HepG2 (cell line): ENCODE data around the gene PHF23. TPM values are rescaled to one million over a fixed set of nuclear protein-coding genes. Genes with fewer than 3 reads are reported as not detected.

Source experiments
- ATF1 ChIP-seq: IDR thresholded peaks from 2 replicates; pipeline ENCODE4 v1.6.1; 2016; ENCODE audit warnings: mild to moderate bottlenecking, control low read depth
- CC2D1A ChIP-seq: sonication (generic); formaldehyde crosslinking; IDR thresholded peaks from 2 replicates; pipeline ENCODE4 v1.8.1; 2023; ENCODE audit warnings: mild to moderate bottlenecking, missing genetic modification reagents
- CERS6 ChIP-seq: sonication (generic); formaldehyde crosslinking; IDR thresholded peaks from 2 replicates; pipeline ENCODE4 v1.5.0; 2020; ENCODE audit warnings: missing genetic modification reagents
- FIP1L1 ChIP-seq: fragments of 200-400 bp; formaldehyde crosslinking; IDR thresholded peaks from 2 replicates; pipeline ENCODE4 v1.6.1; 2018; ENCODE audit warnings: low read depth, mild to moderate bottlenecking, low read length, moderate library complexity, borderline replicate concordance; ENCODE audit not compliant: insufficient read depth
- FOXC1 ChIP-seq: sonication (generic); formaldehyde crosslinking; IDR thresholded peaks from 2 replicates; pipeline ENCODE4 v1.8.0; 2022; ENCODE audit warnings: mild to moderate bottlenecking, missing genetic modification reagents, borderline replicate concordance
- HNF1B ChIP-seq: sonication (generic); formaldehyde crosslinking; IDR thresholded peaks from 2 replicates; pipeline ENCODE4 v1.5.1; 2020; ENCODE audit warnings: mild to moderate bottlenecking, moderate library complexity, missing genetic modification reagents
- HOXA3 ChIP-seq: sonication (generic); formaldehyde crosslinking; IDR thresholded peaks from 2 replicates; pipeline ENCODE4 v1.5.0; 2020; ENCODE audit warnings: missing genetic modification reagents
- IRX3 ChIP-seq: sonication (generic); formaldehyde crosslinking; IDR thresholded peaks from 2 replicates; pipeline ENCODE4 v1.8.1; 2023; ENCODE audit warnings: mild to moderate bottlenecking, low read depth, missing genetic modification reagents, borderline replicate concordance
- KDM2A ChIP-seq: sonication (generic); formaldehyde crosslinking; IDR thresholded peaks from 2 replicates; pipeline ENCODE4 v1.4.0; 2020; ENCODE audit warnings: low read depth, missing genetic modification reagents, borderline replicate concordance
- KLF16 ChIP-seq, 2 experiments: sonication (generic) in 1 of 2; formaldehyde crosslinking in 1 of 2; IDR thresholded peaks; 2 replicates each; pipeline versions ENCODE4 v1.6.1 to v1.8.0; 2016 to 2023; ENCODE audit warnings: missing genetic modification reagents in 2 of 2, missing compliant biosample characterization in 1 of 2
- MAFK ChIP-seq, 2 experiments: IDR thresholded peaks in 1 of 2; conservative IDR thresholded peaks in 1 of 2; 2 replicates each; pipeline ENCODE4 v1.6.1; 2011; ENCODE audit warnings: improper control_type of control experiment in 2 of 2, low read length in 2 of 2
- MED8 ChIP-seq: sonication (generic); formaldehyde crosslinking; IDR thresholded peaks from 2 replicates; pipeline ENCODE4 v1.8.1; 2023; ENCODE audit warnings: mild to moderate bottlenecking, missing genetic modification reagents; ENCODE audit not compliant: insufficient replicate concordance
- NBN ChIP-seq: fragments of 450-650 bp; conservative IDR thresholded peaks from 2 replicates; pipeline ENCODE4 v1.6.1; 2017
- PAF1 ChIP-seq: IDR thresholded peaks from 2 replicates; pipeline ENCODE4 v1.6.1; 2016; ENCODE audit warnings: missing genetic modification reagents, missing compliant biosample characterization
- POGZ ChIP-seq: sonication (generic); formaldehyde crosslinking; IDR thresholded peaks from 2 replicates; pipeline ENCODE4 v1.4.0; 2020; ENCODE audit warnings: mild to moderate bottlenecking, missing genetic modification reagents
- RXRA ChIP-seq: sonication (generic); formaldehyde crosslinking; IDR thresholded peaks from 2 replicates; pipeline ENCODE4 v1.5.1; 2020; ENCODE audit warnings: missing genetic modification reagents
- SRF ChIP-seq: IDR thresholded peaks from 2 replicates; pipeline ENCODE4 v1.6.1; 2011; ENCODE audit warnings: mild to moderate bottlenecking, low read depth, low read length, moderate library complexity
- STAG1 ChIP-seq: sonication (generic); formaldehyde crosslinking; IDR thresholded peaks from 2 replicates; pipeline ENCODE4 v1.4.0; 2020; ENCODE audit warnings: missing genetic modification reagents
- TBL1XR1 ChIP-seq: fragments of 150-350 bp; IDR thresholded peaks from 2 replicates; pipeline ENCODE4 v1.6.1; 2014; ENCODE audit warnings: borderline replicate concordance, low read length; ENCODE audit not compliant: partially characterized antibody
- ZMYM3 ChIP-seq: sonication (generic); formaldehyde crosslinking; IDR thresholded peaks from 2 replicates; pipeline ENCODE4 v1.5.1; 2020; ENCODE audit warnings: mild to moderate bottlenecking, missing genetic modification reagents
- ZNF207 ChIP-seq: fragments of 450-650 bp; IDR thresholded peaks from 2 replicates; pipeline ENCODE4 v1.6.1; 2016; ENCODE audit warnings: antibody characterized with exemption, borderline replicate concordance
- ZNF292 ChIP-seq: sonication (generic); formaldehyde crosslinking; IDR thresholded peaks from 2 replicates; pipeline ENCODE4 v1.8.1; 2022; ENCODE audit warnings: mild to moderate bottlenecking, low read depth, missing genetic modification reagents, borderline replicate concordance
- ZNF354B ChIP-seq: sonication (generic); formaldehyde crosslinking; IDR thresholded peaks from 2 replicates; pipeline ENCODE4 v1.8.0; 2022; ENCODE audit warnings: mild to moderate bottlenecking, missing genetic modification reagents
- ZNF446 ChIP-seq: sonication (generic); formaldehyde crosslinking; IDR thresholded peaks from 2 replicates; pipeline ENCODE4 v1.5.0; 2020; ENCODE audit warnings: mild to moderate bottlenecking, missing genetic modification reagents
- ZNF543 ChIP-seq: sonication (generic); formaldehyde crosslinking; IDR thresholded peaks from 2 replicates; pipeline ENCODE4 v1.4.0; 2020; ENCODE audit warnings: mild to moderate bottlenecking, missing genetic modification reagents
- ZNF574 ChIP-seq: sonication (generic); formaldehyde crosslinking; IDR thresholded peaks from 2 replicates; pipeline ENCODE4 v1.4.0; 2020; ENCODE audit warnings: missing genetic modification reagents
- ZNF691 ChIP-seq: sonication (generic); formaldehyde crosslinking; IDR thresholded peaks from 2 replicates; pipeline ENCODE4 v1.4.0; 2020; ENCODE audit warnings: missing genetic modification reagents, low read depth, mild to moderate bottlenecking, borderline replicate concordance
- polyA plus RNA-seq, 8 experiments: library from polyadenylated mRNA; depleted of rRNA in 3 of 8; stranded (reverse) in 7 of 8; unstranded in 1 of 8; fragments of >200 nt; fragmentation: Illumina TruSeq in 4 of 8; extraction: Trizol in 4 of 8; gene quantifications; 2 replicates each; pipeline versions ENCODE4 v1.2.1 to v1.2.3, GENCODE V29; 2011 to 2016; ENCODE audit warnings: low read depth in 4 of 8, missing spikeins in 1 of 8, mixed read lengths in 1 of 8; ENCODE audit not compliant: insufficient read depth in 1 of 8
- total RNA-seq, 5 experiments: library from RNA; depleted of rRNA; stranded (reverse); fragments of >200 nt; fragmentation: Illumina TruSeq; extraction: Trizol; gene quantifications; 2 replicates each; pipeline ENCODE4 v1.2.3, GENCODE V29; 2016; ENCODE audit warnings: low read depth in 1 of 5

PHF23 gene
- total and polyA plus RNA-seq, 2 of the 13 experiments (the other 11 are each of a cell fraction or from before 2014, with no cell fraction given): 27.6 to 33.2 TPM

- TF ChIP-seq ZNF292 (CRISPR knock-in tag) (no peak), CERS6 (CRISPR knock-in tag) (no peak), CC2D1A (CRISPR knock-in tag) (no peak), ZNF691 (CRISPR knock-in tag) (no peak), FOXC1 (CRISPR knock-in tag) (no peak), ZMYM3 (CRISPR knock-in tag) (peak; percentile 91), RXRA (no peak), MAFK (conservative IDR thresholded peaks at IDR 0.05 in 1 of 2, IDR thresholded peaks at IDR 0.05 in 1 of 2; ENCODE audit: low read length in 2 of 2) (no peak), HNF1B (CRISPR knock-in tag) (no peak), ATF1 (no peak), MED8 (CRISPR knock-in tag) (no peak), ZNF574 (CRISPR knock-in tag) (no peak), NBN (no peak), ZNF207 (no peak), PAF1 (no peak), POGZ (CRISPR knock-in tag) (no peak), ZNF446 (CRISPR knock-in tag) (no peak), IRX3 (CRISPR knock-in tag) (no peak), KLF16 (CRISPR knock-in tag; IDR thresholded peaks at IDR 0.05) (no peak), HOXA3 (CRISPR knock-in tag) (no peak), ZNF354B (CRISPR knock-in tag) (no peak), ZNF543 (CRISPR knock-in tag) (0 out of 2 replicates have a peak, but pooled peaks have one; percentile 42), TBL1XR1 (no peak), SRF (no peak), KDM2A (CRISPR knock-in tag) (peak; percentile 34; the same call in 1 of the 2 replicates), STAG1 (CRISPR knock-in tag) (peak; percentile 76), FIP1L1 (no peak)
These were observed 53.0 kb downstream of the PHF23 start (continued) for GRCh38 chr17:7186241-7186640.
